Measurements from ENCODE around the gene CLTCL1.

GRCh38 chr22:19330865-19331418 lies 39.4 kb upstream of the CLTCL1 start:
- TF ChIP-seq, protein P1, sequence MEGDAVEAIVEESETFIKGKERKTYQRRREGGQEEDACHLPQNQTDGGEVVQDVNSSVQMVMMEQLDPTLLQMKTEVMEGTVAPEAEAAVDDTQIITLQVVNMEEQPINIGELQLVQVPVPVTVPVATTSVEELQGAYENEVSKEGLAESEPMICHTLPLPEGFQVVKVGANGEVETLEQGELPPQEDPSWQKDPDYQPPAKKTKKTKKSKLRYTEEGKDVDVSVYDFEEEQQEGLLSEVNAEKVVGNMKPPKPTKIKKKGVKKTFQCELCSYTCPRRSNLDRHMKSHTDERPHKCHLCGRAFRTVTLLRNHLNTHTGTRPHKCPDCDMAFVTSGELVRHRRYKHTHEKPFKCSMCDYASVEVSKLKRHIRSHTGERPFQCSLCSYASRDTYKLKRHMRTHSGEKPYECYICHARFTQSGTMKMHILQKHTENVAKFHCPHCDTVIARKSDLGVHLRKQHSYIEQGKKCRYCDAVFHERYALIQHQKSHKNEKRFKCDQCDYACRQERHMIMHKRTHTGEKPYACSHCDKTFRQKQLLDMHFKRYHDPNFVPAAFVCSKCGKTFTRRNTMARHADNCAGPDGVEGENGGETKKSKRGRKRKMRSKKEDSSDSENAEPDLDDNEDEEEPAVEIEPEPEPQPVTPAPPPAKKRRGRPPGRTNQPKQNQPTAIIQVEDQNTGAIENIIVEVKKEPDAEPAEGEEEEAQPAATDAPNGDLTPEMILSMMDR (IDR thresholded peaks at IDR 0.05) = no peak
- TF ChIP-seq POLR2A (IDR thresholded peaks at IDR 0.05) = no peak
